Tibial nerve (tissue), 4 donors: Measurements from ENCODE around the gene INSYN2B.

ENCODE experiments used
- CTCF ChIP-seq, 5 experiments: fragments of 200-600 bp in 3 of 5; fragments of 450-650 bp in 2 of 5; sonication (generic) in 3 of 5; IDR thresholded peaks; one replicate each; pipeline ENCODE4 v1.5.1; 2016 to 2019; ENCODE audit warnings: antibody characterized with exemption in 5 of 5, mild to moderate bottlenecking in 3 of 5, moderate library complexity in 2 of 5
- EP300 ChIP-seq, 2 donors: sonication (generic); formaldehyde crosslinking; IDR thresholded peaks; one replicate each; pipeline ENCODE4 v1.6.1; 2017; ENCODE audit warnings: antibody characterized with exemption in 2 of 2, mild to moderate bottlenecking in 1 of 2
- POLR2A ChIP-seq, 2 donors: fragments of 450-650 bp; IDR thresholded peaks; one replicate each; pipeline ENCODE4 v1.6.1; 2017; ENCODE audit warnings: antibody characterized with exemption in 2 of 2, mild to moderate bottlenecking in 2 of 2, moderate library complexity in 2 of 2

DNA sequence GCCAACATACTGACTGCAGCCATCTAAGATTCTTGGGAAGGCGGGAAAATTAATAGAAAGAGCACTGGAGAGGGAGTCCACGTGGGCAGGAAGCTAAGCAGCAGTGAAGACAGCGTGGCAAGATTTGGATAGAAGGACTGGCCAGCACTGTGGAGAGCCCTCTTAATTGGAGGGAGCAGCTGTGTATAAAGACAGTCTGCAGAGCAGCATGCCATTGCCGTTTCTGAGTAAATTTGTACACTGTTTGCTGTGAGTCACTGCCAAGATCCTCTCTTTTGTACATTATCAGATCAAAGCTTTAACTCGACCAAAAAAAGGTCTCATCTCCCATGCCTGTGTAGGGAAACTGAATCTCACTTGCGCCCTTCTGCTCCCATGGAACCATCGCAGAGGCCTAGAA, 45.3 kb downstream of the INSYN2B start:
- TF ChIP-seq CTCF (IDR thresholded peaks at IDR 0.05) (no peak), POLR2A (IDR thresholded peaks at IDR 0.05) (no peak), EP300 (IDR thresholded peaks at IDR 0.05) (no peak)
